ENCODE data around the gene PRSS33.

GRCh38 chr16:2829501-2830354 is 42.4 kb upstream of the PRSS33 start, which contains the start of gene ZG16B:
- TF ChIP-seq POLR2A (IDR thresholded peaks at IDR 0.05) = no peak
- TF ChIP-seq EP300 (IDR thresholded peaks at IDR 0.05; ENCODE audit: low read depth) = no peak
- TF ChIP-seq CTCF (IDR thresholded peaks at IDR 0.05) = no peak
